NCI-H1694 (cell line): ENCODE data around the gene EVL.
"Not testable (repeated sequence)": the region's sequence is repeated elsewhere in the genome, so short reads cannot be mapped to it uniquely, and the experiment has no call there.

Source experiments
- DNase-seq: peaks from one replicate; lab custom pipeline; 2025; lab: John Stamatoyannopoulos, UW

EVL gene

DNA sequence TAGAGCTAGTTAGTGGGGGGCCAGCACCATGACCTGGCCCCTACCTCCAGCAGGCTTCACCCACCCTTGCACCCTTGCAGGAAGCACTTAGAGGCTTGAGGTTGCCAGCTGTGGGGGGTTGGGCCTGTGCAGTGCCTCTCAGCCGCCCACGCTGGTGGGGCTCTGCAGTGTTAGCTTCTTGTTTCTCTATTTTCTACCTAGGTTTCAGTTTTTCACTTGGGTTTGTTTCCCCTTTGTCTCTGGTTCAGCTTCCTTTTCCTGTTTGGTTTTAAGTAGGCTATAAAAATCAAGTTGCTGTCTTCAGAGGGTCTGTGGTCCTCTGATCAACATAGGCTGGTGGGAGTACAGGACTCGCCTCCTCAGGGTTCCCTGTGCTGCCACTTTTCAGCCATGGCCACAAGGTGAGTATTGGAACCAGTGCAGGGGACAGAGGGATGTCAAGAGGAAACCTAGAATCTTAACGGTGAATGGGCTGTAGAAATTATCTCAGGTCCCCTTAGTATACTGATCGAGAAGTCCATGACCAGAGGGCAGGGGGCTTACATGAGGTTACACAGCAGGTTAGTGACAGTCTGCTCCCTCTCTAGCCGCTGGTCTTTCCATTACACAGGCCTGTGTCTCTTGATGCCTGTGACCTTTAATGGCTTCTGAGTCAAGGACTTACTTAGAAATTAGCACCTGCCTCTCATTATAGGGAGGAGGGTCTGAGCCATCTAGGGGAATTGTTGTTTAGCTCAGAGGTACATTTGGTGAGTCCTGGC is at the start of gene EVL:
Gene EVL, plus strand, starts transcription at position 312 of the 761 bp plus-strand sequence. Its CDS starts 79 bp downstream, at position 391.
- no peak for DNase-seq

DNA sequence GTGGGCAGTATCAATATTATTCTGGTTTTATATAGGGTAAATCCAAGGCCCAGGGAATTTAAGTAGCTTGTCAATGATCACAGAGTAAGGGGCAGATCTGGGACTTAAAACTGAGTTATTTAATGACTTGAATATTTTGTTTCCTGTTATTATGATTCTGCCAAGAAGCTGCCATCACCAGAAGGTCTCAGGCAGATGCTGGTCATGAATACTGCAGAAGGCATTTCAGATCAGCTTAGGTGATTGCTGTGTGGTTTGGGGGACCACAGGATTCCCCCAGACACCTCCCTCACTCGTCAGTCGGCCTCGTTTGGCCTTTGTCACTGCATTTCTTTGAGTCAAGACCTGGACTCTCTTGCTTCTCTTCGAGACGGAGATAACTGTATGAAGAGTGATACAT is 47.7 kb upstream of the EVL start:
- DNase-seq: no peak

GRCh38 chr14:100018054-100018453 is 47.2 kb upstream of the EVL start:
- no peak for DNase-seq

DNA sequence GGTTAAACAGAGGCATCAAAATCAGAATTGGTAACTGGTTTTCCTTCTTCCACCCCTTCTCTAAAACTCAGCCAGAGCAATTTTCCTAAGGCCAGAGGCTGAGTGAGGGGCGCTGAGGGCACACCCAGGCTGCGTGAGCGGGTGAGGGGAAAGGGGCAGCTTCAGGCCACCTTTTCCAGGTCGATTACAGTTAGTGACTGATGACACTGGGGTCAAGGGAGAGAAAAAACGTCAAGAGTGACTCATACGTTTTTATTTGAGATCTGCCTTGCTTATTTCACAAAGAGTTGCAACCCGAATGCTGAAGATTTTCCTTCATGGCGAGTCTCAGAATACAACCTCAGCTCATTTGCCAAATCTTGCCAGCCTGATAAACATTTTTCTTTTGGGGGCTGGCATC is 46.7 kb upstream of the EVL start:
- no peak for DNase-seq

- DNase-seq: peak; percentile 83
Observed at GRCh38 chr14:100019156-100019744, 46.0 kb upstream of the EVL start.

DNA sequence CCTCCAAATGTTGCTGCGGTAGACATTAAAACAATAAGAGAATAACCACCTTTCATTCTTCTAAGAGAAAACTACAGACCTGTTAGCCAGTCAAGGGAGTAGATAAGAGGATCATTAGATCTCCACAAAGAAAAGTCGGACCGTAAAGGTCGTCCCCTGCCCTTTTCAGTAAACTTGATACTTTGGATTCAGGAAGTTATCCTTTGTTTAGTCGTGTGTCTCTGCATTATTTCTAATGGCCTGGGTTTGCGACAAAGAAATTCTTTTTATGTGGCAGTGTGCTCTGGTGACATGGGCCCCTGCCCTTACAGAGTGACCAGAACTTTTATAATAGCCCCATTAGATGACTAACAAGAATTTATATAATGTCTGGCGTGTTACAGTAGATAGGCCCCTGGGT is 44.6 kb upstream of the EVL start:
- no peak for DNase-seq

DNA sequence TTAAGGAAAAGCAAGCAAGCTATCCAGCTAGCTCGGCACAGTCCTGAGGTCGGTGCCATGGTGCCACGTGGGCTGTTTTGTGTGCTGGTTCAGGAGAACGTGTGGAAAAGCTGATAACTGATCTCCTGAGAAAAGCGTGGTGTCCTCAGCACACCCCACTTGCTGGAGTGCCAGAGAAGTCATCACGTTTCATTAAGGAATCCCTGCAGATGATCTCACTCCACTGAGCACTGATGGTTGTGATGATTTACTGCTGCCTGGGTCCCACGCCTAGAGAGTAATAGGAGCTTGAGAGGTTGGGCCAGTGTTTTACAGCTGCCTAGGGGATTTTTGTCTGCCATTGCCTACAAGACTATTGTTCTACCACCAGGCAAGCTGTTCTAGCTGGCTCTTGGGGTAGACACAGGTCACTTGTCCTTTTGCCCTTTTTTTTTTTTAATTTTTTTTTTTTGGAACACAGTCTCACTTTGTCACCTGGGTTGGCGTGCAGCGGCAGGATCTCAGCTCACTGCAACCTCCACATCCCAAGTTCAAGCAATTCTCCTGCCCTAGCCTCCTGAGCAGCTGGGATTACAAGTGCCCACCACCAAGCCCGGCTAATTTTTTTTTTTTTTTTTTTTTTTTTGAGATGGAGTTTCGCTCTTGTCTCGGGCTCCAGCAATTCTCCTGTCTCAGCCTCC is 42.3 kb upstream of the EVL start:
- DNase-seq: peak; percentile 17

DNA sequence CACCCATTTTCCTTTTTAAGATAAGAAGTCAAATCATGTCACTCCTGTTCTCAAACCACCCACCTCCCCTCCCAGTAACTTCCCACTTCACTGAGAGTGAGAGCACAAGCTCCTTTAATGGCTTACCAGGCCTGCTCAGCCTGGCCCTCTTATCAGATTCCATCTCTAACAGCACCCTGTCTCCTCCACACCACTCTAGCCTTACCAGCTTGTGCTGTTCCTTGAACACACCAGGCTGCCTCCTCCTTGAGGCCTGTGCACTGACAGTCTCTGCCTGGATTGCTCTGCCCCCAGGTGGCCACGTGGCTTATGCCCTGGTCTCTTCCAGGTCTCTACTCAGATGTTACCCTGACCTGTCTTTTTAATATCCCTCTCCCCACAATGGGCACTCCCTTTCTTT is 40.1 kb upstream of the EVL start:
- no peak for DNase-seq

GRCh38 chr14:100027771-100028490 is 37.3 kb upstream of the EVL start:
- DNase-seq: no peak

DNA sequence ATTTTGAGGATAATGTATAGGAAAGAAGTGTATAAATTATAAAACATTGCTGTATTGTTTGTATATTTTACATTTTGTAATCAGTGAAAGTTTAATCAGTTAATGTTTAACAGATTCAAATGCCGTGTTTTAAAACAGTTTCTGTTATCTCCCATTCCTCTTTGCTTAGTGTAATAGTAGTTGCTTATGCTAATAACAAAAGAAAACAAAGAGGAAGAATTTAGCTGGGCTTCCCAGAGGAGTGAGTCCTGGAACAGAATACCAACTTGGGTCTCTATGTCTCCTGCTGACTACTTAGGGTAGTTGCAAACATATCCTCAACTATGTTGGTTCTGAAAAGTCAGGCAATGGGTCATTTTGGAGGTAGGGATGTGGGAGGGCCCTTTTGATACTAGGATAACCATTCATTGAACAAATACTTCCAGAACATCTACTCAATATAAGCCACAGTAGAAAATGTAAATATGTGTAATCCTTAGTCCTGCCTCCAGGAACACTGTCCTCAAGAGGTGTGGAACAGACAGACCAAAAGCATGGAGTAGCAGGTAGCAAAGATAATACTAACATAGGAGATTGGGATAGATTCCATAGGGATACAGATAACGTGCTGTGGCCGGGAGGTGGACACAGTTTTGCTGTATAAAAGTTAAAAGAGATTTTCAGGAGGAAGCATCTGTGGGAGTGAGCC is 36.1 kb upstream of the EVL start:
- DNase-seq: no peak

DNA sequence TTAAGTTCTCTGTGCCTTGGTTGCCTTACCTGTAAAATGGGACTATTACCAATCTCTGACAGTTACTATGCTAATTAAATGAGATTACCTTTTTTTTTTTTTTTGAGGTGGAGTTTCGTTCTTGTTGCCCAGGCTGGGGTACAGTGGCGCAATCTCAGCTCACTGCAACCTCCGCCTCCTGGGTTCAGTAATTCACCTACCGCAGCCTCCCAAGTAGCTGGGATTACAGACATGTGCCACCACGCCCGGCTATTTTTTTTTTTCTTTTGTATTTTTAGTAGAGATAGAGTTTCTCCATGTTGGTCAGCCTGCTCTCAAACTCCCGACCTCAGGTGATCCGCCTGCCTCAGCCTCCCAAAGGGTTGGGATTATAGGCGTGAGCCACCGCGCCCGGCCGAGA is 35.2 kb upstream of the EVL start:
- DNase-seq: not testable (repeated sequence)

DNA sequence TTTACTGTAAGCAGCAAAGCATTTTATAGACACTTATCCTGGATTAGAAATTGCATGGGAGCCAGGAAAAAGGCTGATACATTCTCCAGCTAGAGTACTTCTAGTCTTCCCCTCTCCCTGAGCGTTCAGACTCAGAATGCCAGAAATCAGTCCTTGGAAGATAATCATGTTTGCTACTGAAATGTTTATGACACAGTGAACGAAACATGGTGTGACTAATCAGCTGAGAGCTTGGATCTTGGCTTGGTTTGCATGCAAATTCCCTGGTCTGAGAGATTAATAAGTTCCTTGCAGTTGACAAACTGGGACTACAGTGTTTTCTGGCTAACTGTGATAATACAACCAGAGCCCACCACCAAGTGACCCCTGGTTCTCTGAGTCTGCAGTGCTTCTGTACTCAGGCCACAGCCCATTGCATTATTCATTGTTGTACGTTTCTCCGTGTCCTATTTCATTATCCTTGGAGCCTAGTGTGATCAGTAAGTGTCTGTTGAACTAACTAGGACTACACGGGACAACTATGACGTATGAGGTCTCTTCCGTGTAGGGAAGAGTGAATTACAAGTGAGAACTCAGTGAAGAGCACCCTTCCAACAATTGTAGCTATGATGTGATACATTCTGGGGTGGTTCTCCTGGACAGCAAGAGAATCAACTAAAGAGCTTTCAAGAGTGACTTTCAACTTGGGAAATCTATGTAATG is 34.6 kb upstream of the EVL start:
- no peak for DNase-seq

DNA sequence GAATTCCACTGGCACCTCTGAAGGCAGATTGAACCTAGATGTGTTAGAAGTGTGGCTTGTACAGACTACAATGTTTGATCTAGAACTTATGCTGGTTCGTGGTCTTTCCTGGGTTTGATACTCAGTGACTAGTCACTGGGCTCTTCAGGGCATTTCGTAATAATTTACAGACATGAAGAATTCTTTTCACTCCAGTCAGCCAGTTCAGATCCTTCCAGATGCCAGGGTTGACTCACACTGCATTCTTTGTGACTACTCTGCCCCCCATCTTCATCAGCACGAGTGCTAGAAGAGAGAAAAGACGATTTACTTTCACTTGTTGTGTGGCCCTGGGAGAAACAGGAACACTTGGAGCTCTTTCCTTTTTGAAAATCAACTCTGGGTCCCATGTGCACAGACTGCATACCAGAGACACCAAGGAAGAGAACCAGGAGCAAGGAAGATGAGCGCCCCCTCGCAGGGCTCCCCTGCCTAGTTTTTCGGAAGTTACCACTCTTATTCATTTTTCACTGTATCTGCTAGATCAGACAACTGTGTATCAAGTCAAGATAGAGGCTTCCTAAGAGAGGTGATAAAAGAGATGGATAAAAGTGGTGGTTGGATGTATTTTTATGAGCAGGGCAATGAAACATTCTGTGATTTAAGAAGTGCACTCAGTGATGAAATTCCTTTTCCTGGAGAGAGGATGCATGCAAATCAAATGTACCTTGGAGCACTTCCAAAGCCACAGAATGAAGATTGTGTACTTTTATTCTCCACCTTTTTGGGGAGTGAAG is 33.5 kb upstream of the EVL start:
- no peak for DNase-seq

DNA sequence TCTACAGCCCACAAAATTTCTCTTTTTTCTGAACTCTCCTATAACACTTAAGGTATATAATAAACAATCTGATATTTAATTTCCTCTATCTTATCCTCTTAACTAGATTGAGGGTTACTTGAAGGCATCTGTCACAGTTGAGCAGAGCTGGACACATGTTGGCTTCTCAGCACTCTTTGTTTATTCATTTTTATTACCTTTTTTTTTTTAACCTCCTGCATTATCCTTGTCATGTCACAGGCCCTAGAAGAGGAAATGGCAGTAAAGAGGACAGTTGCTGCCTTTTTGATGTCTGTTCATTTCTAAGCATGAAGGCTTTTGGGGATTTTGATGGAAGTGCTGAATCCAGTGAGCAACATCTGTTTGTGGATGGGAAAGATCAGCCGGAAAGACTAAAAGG is 32.5 kb upstream of the EVL start:
- no peak for DNase-seq

DNA sequence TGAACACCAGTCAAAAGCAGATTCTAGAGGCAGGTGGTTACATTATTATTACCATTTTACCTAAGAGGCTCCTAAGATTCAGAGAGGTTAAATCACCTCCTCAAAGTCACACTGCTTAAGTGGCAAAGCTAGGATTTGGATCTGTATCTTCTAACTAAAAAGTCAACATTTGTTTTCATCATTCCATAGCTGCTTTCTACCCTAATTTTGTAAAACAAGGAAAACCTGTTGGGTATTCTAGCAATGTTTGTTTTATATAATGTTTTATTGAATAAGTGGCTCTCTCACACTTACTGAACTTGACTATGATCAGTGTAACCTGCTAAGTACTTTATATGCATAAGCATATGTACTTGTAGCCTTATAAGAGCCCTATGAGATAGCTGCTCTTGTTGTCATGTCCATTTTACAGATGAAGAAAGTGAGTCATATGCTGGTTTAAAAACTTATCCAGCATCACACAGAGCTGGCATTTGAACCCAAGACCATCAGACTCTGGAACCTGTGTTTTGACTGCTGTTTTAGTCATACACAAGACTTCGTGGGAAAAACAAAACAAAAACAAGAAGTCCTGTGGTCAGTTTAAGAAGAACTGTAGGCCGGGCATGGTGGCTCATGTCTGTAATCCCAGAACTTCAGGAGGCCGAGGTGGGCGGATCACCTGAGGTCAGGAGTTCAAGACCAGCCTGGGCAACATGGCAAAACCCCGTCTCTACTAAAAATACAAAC is 31.7 kb upstream of the EVL start:
- no peak for DNase-seq

GRCh38 chr14:100034468-100034867 is 30.8 kb upstream of the EVL start:
- DNase-seq: no peak

DNA sequence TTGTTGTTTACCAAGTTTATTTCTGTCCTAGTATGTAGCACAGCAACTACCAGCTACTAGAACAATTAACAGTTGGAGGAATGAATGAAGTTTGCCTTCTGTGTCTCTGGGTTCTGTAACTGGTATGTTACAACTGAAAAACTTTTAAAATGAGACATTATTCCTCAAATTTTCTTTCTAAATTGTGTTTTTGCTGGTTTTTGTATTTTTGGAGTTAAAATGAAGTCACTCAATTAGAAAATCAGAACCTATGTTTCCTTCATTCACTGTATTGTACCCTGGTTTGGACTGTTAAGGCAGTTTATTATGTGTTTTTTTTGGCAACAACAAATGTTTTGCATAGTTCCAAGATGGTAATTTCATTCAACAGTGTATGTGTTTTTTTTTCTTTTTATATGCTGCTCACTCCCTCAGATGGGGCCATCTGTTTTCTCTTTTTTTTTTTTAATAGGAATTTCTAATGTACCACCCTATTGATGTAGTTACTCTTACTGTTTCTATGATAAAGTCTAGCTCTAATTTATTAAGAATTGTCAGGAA is 30.2 kb upstream of the EVL start:
- DNase-seq: peak; percentile 27

GRCh38 chr14:100035700-100036099 is 29.5 kb upstream of the EVL start:
- no peak for DNase-seq

- no peak for DNase-seq
Observed at GRCh38 chr14:100037353-100037752, 27.9 kb upstream of the EVL start.

DNA sequence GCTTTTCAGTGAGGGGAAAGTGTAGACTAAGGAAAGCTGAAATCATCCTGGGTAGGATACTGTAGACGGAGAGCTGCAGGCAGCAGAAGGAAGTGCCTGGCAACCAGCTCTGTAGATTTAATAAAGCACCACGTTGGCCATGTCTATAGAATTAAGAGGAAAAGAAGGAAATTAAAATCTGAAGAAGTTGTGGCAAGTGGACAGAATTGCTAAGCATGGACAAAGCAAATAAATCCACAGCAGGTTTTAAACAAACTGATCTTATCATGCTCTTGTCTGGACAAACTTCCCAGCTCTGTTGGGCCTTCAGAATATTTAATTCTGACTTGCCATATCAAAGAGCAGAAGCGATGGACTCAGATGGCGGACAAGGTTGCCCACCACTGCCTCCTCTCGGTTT is 27.2 kb upstream of the EVL start:
- no peak for DNase-seq
